ENCODE measurements around the gene KIF13A. TPM values are rescaled to one million over a fixed set of nuclear protein-coding genes. Genes with fewer than 3 reads are reported as not detected.
A peak's percentile ranks its signal among the peaks of the same experiment; 100 is the strongest.

Gene KIF13A
- total RNA-seq, 4 donors from 2014 or later = 63.8 to 86.3 (median 78.2) TPM

- Histone ChIP-seq H3K4me1 (peaks cover 0 to 2% (median under 1%) of the 10 kb centered on the region in 4 donors), H3K27me3 (no peaks in the 10 kb centered on the region), H3K4me3 (no peak overlapping the region), H3K36me3 (no peaks in the 10 kb centered on the region), H3K27ac (replicated peaks in 1 of 4) (no peak overlapping the region), H3K9me3 (no peaks in the 10 kb centered on the region)
- intact Hi-C loops (cut with DNase I) = no loop called here
- TF ChIP-seq EP300 (IDR thresholded peaks at IDR 0.05) (no peak), POLR2A (IDR thresholded peaks at IDR 0.05; ENCODE audit: low read depth) (no peak), CTCF (IDR thresholded peaks at IDR 0.05) (no peak), POLR2AphosphoS5 (IDR thresholded peaks at IDR 0.05) (no peak)
- no peak for DNase-seq (ENCODE audit: extremely low spot score)
- 81% methylated on average over 6 of the region's 6 CpGs for WGBS
These were observed 257.2 kb downstream of the KIF13A start for GRCh38 chr6:17730078-17730704.

GRCh38 chr6:17729223-17730077 is 258.0 kb downstream of the KIF13A start:
- no peaks in the 10 kb centered on the region for H3K9me3 ChIP-seq
- DNase-seq (ENCODE audit: extremely low spot score) = no peak
- H3K4me1 ChIP-seq = peaks cover 0 to 6% (median 2%) of the 10 kb centered on the region in 4 donors
- H3K4me3 ChIP-seq = no peak overlapping the region
- H3K36me3 ChIP-seq = no peaks in the 10 kb centered on the region
- no peak for TF ChIP-seq EP300 (IDR thresholded peaks at IDR 0.05)
- no peak for TF ChIP-seq POLR2AphosphoS5 (IDR thresholded peaks at IDR 0.05)
- TF ChIP-seq CTCF (IDR thresholded peaks at IDR 0.05) = no peak
- TF ChIP-seq POLR2A (IDR thresholded peaks at IDR 0.05; ENCODE audit: low read depth) = no peak
- no peak overlapping the region for H3K27ac ChIP-seq (replicated peaks in 1 of 4)
- no peaks in the 10 kb centered on the region for H3K27me3 ChIP-seq
- 83% methylated on average over 12 of the region's 12 CpGs for WGBS
- intact Hi-C loops (cut with DNase I) = no loop called here

- Histone ChIP-seq H3K4me1 (peaks cover 0 to 6% (median 2%) of the 10 kb centered on the region in 4 donors), H3K36me3 (no peaks in the 10 kb centered on the region), H3K4me3 (peak overlapping the region in 1 of 4 donors; percentile 12), H3K9me3 (no peaks in the 10 kb centered on the region), H3K27me3 (no peaks in the 10 kb centered on the region), H3K27ac (replicated peaks in 1 of 4) (no peak overlapping the region)
- intact Hi-C loops (cut with DNase I) = no loop called here
- no peak for DNase-seq (ENCODE audit: extremely low spot score)
- WGBS = 89% methylated on average over 19 of the region's 49 CpGs
- TF ChIP-seq POLR2AphosphoS5 (IDR thresholded peaks at IDR 0.05) (no peak), POLR2A (IDR thresholded peaks at IDR 0.05; ENCODE audit: low read depth) (no peak), EP300 (IDR thresholded peaks at IDR 0.05) (no peak), CTCF (IDR thresholded peaks at IDR 0.05) (no peak)
These were observed 258.7 kb downstream of the KIF13A start for GRCh38 chr6:17728551-17729222.

- no peaks in the 10 kb centered on the region for H3K9me3 ChIP-seq
- TF ChIP-seq EP300 (IDR thresholded peaks at IDR 0.05) = no peak
- no peak for TF ChIP-seq POLR2A (IDR thresholded peaks at IDR 0.05; ENCODE audit: low read depth)
- TF ChIP-seq POLR2AphosphoS5 (IDR thresholded peaks at IDR 0.05) = no peak
- TF ChIP-seq CTCF (IDR thresholded peaks at IDR 0.05) = no peak
- no peaks in the 10 kb centered on the region for H3K36me3 ChIP-seq
- H3K27me3 ChIP-seq = no peaks in the 10 kb centered on the region
- WGBS = 50% methylated on average over 3 of the region's 6 CpGs
- H3K4me1 ChIP-seq = peaks cover 0 to 6% (median 2%) of the 10 kb centered on the region in 4 donors
- intact Hi-C loops (cut with DNase I) = no loop called here
- DNase-seq (ENCODE audit: extremely low spot score) = no peak
- H3K4me3 ChIP-seq = no peak overlapping the region
- no peak overlapping the region for H3K27ac ChIP-seq (replicated peaks in 1 of 4)
These were observed 262.4 kb downstream of the KIF13A start for GRCh38 chr6:17725083-17725482.
